ENCODE measurements around the gene RAB31. TPM values are rescaled to one million over a fixed set of nuclear protein-coding genes. Genes with fewer than 3 reads are reported as not detected.

RAB31 gene
- total and polyA plus RNA-seq, 2 of the 13 experiments (the other 11 are each of a cell fraction or from before 2014, with no cell fraction given) = 1.1 to 1.7 TPM

- TF ChIP-seq ZNF574 (CRISPR knock-in tag; IDR thresholded peaks at IDR 0.05) = no peak
- TF ChIP-seq KLF13 (CRISPR knock-in tag; IDR thresholded peaks at IDR 0.05) = no peak
- no peak for TF ChIP-seq GLMP (CRISPR knock-in tag; IDR thresholded peaks at IDR 0.05; ENCODE audit: borderline replicate concordance)
These were observed 17.5 kb upstream of the RAB31 start (continued) for GRCh38 chr18:9690418-9691188.

GRCh38 chr18:9691235-9691634 is 16.9 kb upstream of the RAB31 start:
- POLR2A ChIA-PET = no interaction called here
- Histone ChIP-seq H4K20me1 (ENCODE audit: insufficient read depth, low read length) (no peaks in the 10 kb centered on the region), H3K9ac (ENCODE audit: insufficient read depth, low read depth, low read length) (no peak overlapping the region), H3K79me2 (ENCODE audit: insufficient read depth, low read length) (no peaks in the 10 kb centered on the region), H3K27ac (ENCODE audit: extremely low read length, insufficient read depth, low read length) (no peak overlapping the region), H2AFZ (ENCODE audit: low read length) (no peak overlapping the region), H3K9me3 (ENCODE audit: low read length) (no peaks in the 10 kb centered on the region), H3K36me3 (replicated peaks in 1 of 2; ENCODE audit: control insufficient read depth in 1 of 2, insufficient read depth in 2 of 2, low read length in 2 of 2) (no peaks in the 10 kb centered on the region), H3K4me1 (ENCODE audit: insufficient read depth, low read length) (peaks cover 7% of the 10 kb centered on the region; the same call in 1 of the 2 replicates), H3K4me2 (ENCODE audit: low read depth, low read length) (no peak overlapping the region), H3K4me3 (replicated peaks in 1 of 3; ENCODE audit: insufficient read depth in 1 of 3, low read depth in 2 of 3, low read length in 3 of 3) (no peak overlapping the region), H3K27me3 (ENCODE audit: control insufficient read depth in 1 of 2, insufficient read depth in 2 of 2, low read length in 2 of 2) (no peaks in the 10 kb centered on the region)
- FAIRE-seq = no peak
- intact Hi-C loops (cut with micrococcal nuclease; ENCODE audit: unreplicated experiment) (no loop called here), in situ Hi-C loops (cut with HindIII; ENCODE audit: extremely low pct_ligation_motif_present, low pct_unique_long_range_greater_than_20kb) (no loop called here)
- WGBS (ENCODE audit: low lambda C conversion rate) = 0% methylated on average over 1 of the region's 1 CpG
- BruUV-seq (replicated peaks) = no TSS peak
- DNase-seq (ENCODE audit: low spot score) = no peak
- ATAC-seq = no peak
- CTCF ChIA-PET (ENCODE audit: low intra/inter-chr PET ratio, low total read pairs) = no interaction called here
- TF ChIP-seq CAMTA2 (CRISPR knock-in tag; IDR thresholded peaks at IDR 0.05; ENCODE audit: borderline replicate concordance) = no peak
- TF ChIP-seq TFE3 (CRISPR knock-in tag; IDR thresholded peaks at IDR 0.05) = no peak
- TF ChIP-seq CEBPB (IDR thresholded peaks at IDR 0.05; ENCODE audit: borderline replicate concordance, low read depth, low read length) = no peak
- no peak for TF ChIP-seq ZNF530 (CRISPR knock-in tag; IDR thresholded peaks at IDR 0.05; ENCODE audit: low read depth)
- no peak for TF ChIP-seq TOPORS (CRISPR knock-in tag; IDR thresholded peaks at IDR 0.05)
- no peak for TF ChIP-seq ZNF468 (CRISPR knock-in tag; IDR thresholded peaks at IDR 0.05)
- TF ChIP-seq ZNF326 (CRISPR knock-in tag; IDR thresholded peaks at IDR 0.05; ENCODE audit: borderline replicate concordance) = no peak
- no peak for TF ChIP-seq MEIS2 (CRISPR knock-in tag; IDR thresholded peaks at IDR 0.05)
- TF ChIP-seq ZNF703 (CRISPR knock-in tag; IDR thresholded peaks at IDR 0.05; ENCODE audit: borderline replicate concordance) = no peak
- TF ChIP-seq THRA (CRISPR knock-in tag; IDR thresholded peaks at IDR 0.05; ENCODE audit: borderline replicate concordance) = no peak
- TF ChIP-seq CC2D1A (CRISPR knock-in tag; IDR thresholded peaks at IDR 0.05) = no peak
- TF ChIP-seq TEF (CRISPR knock-in tag; IDR thresholded peaks at IDR 0.05) = no peak
